K562 (cell line): Measurements from ENCODE around the gene AKAP7. TPM values are rescaled to one million over a fixed set of nuclear protein-coding genes. Genes with fewer than 3 reads are reported as not detected.

ENCODE experiments used
- ATAC-seq: fragments of 200-7000 bp; cut with Tn5 transposase; 3 replicates; pipeline ENCODE4 v1.9.1; 2020; ENCODE audit warnings: moderate library complexity
- BruUV-seq: library from RNA; stranded (reverse); fragments of 400-500 nt; replicated peaks from 2 replicates; lab custom pipeline; 2021; lab: Mats Ljungman, UMichigan
- CTCF ChIA-PET: fragments of 300-600 bp; formaldehyde crosslinking; extraction: SDS; loops from one replicate; lab custom pipeline; 2021; ENCODE audit warnings: low intra/inter-chr PET ratio; lab: Yijun Ruan, JAX
- POLR2A ChIA-PET: fragments of 300-600, 350-650 bp; sonication (Branson Sonifier 250); formaldehyde crosslinking; extraction: SDS; loops from one replicate; lab custom pipeline; 2021; ENCODE audit warnings: antibody characterized with exemption, inconsistent platforms; lab: Yijun Ruan, JAX
- DNase-seq, 4 experiments: peaks; one replicate each; pipeline versions ENCODE4 v3.0.0 to v3.0.0-alpha.2; 2011 to 2018; ENCODE audit warnings: low spot score in 3 of 4, mixed read lengths in 3 of 4; ENCODE audit errors: extremely low read depth in 1 of 4
- FAIRE-seq: peaks from 2 replicates; lab custom pipeline; 2011; peaks lifted over from hg19 to GRCh38; lab: Jason Lieb, UNC
- H2AFZ ChIP-seq: 2 replicates; pipeline ENCODE4 v1.6.0; 2011; ENCODE audit warnings: low read depth, low read length, control low read depth, inconsistent platforms
- H3K27ac ChIP-seq: fragments of 200-600 bp; 3 replicates; pipeline ENCODE4 v1.8.0; 2011; ENCODE audit warnings: low read depth, mild to moderate bottlenecking, control low read depth, inconsistent platforms, low read length, moderate library complexity, mixed read lengths; ENCODE audit errors: extremely low read depth
- H3K27me3 ChIP-seq, 2 experiments: fragments of 300-600 bp in 1 of 2; 2 replicates in 1 of 2; 3 replicates in 1 of 2; pipeline versions ENCODE4 v1.6.0 to v1.8.0; 2011; ENCODE audit warnings: inconsistent platforms in 2 of 2, low read length in 2 of 2, mild to moderate bottlenecking in 1 of 2, mixed read lengths in 1 of 2, moderate library complexity in 1 of 2; ENCODE audit not compliant: control insufficient read depth in 2 of 2, insufficient read depth in 2 of 2
- H3K36me3 ChIP-seq: fragments of 300-600 bp; 3 replicates; pipeline ENCODE4 v1.8.0; 2011; ENCODE audit warnings: mild to moderate bottlenecking, low read length, inconsistent platforms; ENCODE audit not compliant: control insufficient read depth, insufficient read depth
- H3K4me1 ChIP-seq, 2 experiments: fragments of 200-600 bp in 1 of 2; replicated peaks in 1 of 2; 2 replicates in 1 of 2; 3 replicates in 1 of 2; pipeline versions ENCODE4 v1.5.1 to v1.8.0; 2011; ENCODE audit warnings: inconsistent platforms in 2 of 2, low read length in 2 of 2, mild to moderate bottlenecking in 1 of 2, mixed read lengths in 1 of 2, moderate library complexity in 1 of 2; ENCODE audit not compliant: control insufficient read depth in 2 of 2, insufficient read depth in 2 of 2
- H3K4me2 ChIP-seq: 2 replicates; pipeline ENCODE4 v1.6.1; 2011; ENCODE audit warnings: low read length, control low read depth, inconsistent platforms, mixed read lengths; ENCODE audit not compliant: insufficient read depth
- H3K4me3 ChIP-seq: fragments of 200-600 bp; sonication (generic), shearing (Covaris generic); 2 replicates; pipeline ENCODE4 v1.5.1; 2016; ENCODE audit warnings: control low read depth, inconsistent platforms
- H3K79me2 ChIP-seq: fragments of 200-600 bp; 3 replicates; pipeline ENCODE4 v1.8.0; 2011; ENCODE audit warnings: low read length, inconsistent platforms; ENCODE audit not compliant: control insufficient read depth, insufficient read depth
- H3K9ac ChIP-seq, 2 experiments: 2 replicates each; pipeline versions ENCODE4 v1.6.0 to v1.6.1; 2011; ENCODE audit warnings: low read depth in 2 of 2, low read length in 2 of 2, control low read depth in 1 of 2, inconsistent platforms in 1 of 2, mild to moderate bottlenecking in 1 of 2, mixed read lengths in 1 of 2; ENCODE audit not compliant: insufficient read depth in 1 of 2
- H3K9me1 ChIP-seq: one replicate; pipeline ENCODE4 v1.6.0; 2011; ENCODE audit warnings: inconsistent platforms, mild to moderate bottlenecking, low read length, moderate library complexity; ENCODE audit not compliant: control insufficient read depth, insufficient read depth
- H3K9me3 ChIP-seq: replicated peaks from 2 replicates; pipeline ENCODE4 v1.5.1; 2011; ENCODE audit warnings: low read depth, low read length, inconsistent platforms; ENCODE audit not compliant: control insufficient read depth, insufficient read depth
- H4K20me1 ChIP-seq: replicated peaks from 2 replicates; pipeline ENCODE4 v1.6.1; 2011; ENCODE audit warnings: low read length, inconsistent platforms, mixed read lengths; ENCODE audit not compliant: control insufficient read depth, insufficient read depth
- BRD4 ChIP-seq: fragments of 200-600 bp; sonication (generic); IDR thresholded peaks from 2 replicates; pipeline ENCODE4 v1.6.1; 2017; ENCODE audit warnings: inconsistent platforms
- CREM ChIP-seq: IDR thresholded peaks from 2 replicates; pipeline ENCODE4 v1.6.1; 2014; ENCODE audit warnings: antibody characterized with exemption, low read depth
- DMBX1 ChIP-seq: fragments of 250-450 bp; sonication (Bioruptor Pico); IDR thresholded peaks from 2 replicates; pipeline ENCODE4 v1.8.0; 2022; ENCODE audit warnings: inconsistent platforms, mild to moderate bottlenecking, moderate library complexity, borderline replicate concordance
- EP400 ChIP-seq: fragments of 450-650 bp; IDR thresholded peaks from 2 replicates; pipeline ENCODE4 v1.6.1; 2017; ENCODE audit warnings: antibody characterized with exemption, mild to moderate bottlenecking, moderate library complexity
- MLLT1 ChIP-seq, 2 experiments: fragments of 450-650 bp; IDR thresholded peaks; 2 replicates each; pipeline ENCODE4 v1.6.1; 2016
- NFIC ChIP-seq: fragments of 450-650 bp; IDR thresholded peaks from 2 replicates; pipeline ENCODE4 v1.6.1; 2017; ENCODE audit warnings: mild to moderate bottlenecking, inconsistent platforms
- POU5F1 ChIP-seq: fragments of 150-350 bp; IDR thresholded peaks from 2 replicates; pipeline ENCODE4 v1.6.1; 2014; ENCODE audit warnings: borderline replicate concordance, low read length, low read depth, mild to moderate bottlenecking; ENCODE audit not compliant: partially characterized antibody
- SP2 ChIP-seq: IDR thresholded peaks from 2 replicates; pipeline ENCODE4 v1.6.1; 2011; ENCODE audit warnings: mild to moderate bottlenecking, low read depth, low read length, moderate library complexity; ENCODE audit not compliant: poor library complexity, severe bottlenecking; ENCODE audit errors: extremely low read depth
- VEZF1 ChIP-seq: fragments of 200-800 bp; sonication (Bioruptor generic); IDR thresholded peaks from 2 replicates; pipeline ENCODE4 v1.6.1; 2017; ENCODE audit warnings: missing genetic modification characterization, missing compliant biosample characterization
- ZEB2 ChIP-seq: fragments of 450-650 bp; IDR thresholded peaks from 2 replicates; pipeline ENCODE4 v1.6.1; 2016
- WGBS: fragments of 100-300 bp; shearing (Covaris generic); methylation state at CpG from one replicate; pipeline ENCODE4 v1.1.6; 2016; ENCODE audit warnings: low coverage, mixed read lengths; ENCODE audit not compliant: insufficient coverage; ENCODE audit errors: missing lambda C conversion rate; 5-methylcytosine and 5-hydroxymethylcytosine counted together
- in situ Hi-C: fragments of 300-500 bp; cut with MboI; formaldehyde crosslinking; loops from 4 replicates; pipeline ENCODE4 v1.15.0; 2018; ENCODE audit warnings: inconsistent platforms, mixed read lengths
- intact Hi-C: fragments of 100-400 bp; cut with micrococcal nuclease; formaldehyde crosslinking; loops from 2 replicates; pipeline ENCODE4 v1.14.2; 2022
- polyA plus RNA-seq, 8 experiments: library from polyadenylated mRNA; depleted of rRNA in 4 of 8; stranded (reverse) in 5 of 8; unstranded in 3 of 8; fragments of >200 nt; fragmentation: Nextera tagmentation in 2 of 8; fragmentation: Illumina TruSeq in 1 of 8; extraction: Ambion mirVana in 2 of 8; extraction: Trizol in 1 of 8; gene quantifications; 2 replicates each; pipeline versions ENCODE4 v1.2.1 to v1.2.3, GENCODE V29; 2011 to 2014; ENCODE audit warnings: inconsistent platforms in 1 of 8, missing spikeins in 1 of 8
- total RNA-seq, 7 experiments: library from RNA; depleted of rRNA in 6 of 7; stranded (reverse); fragments of >200 nt in 6 of 7; fragmentation: Illumina TruSeq in 2 of 7; extraction: Trizol in 2 of 7; gene quantifications; 2 replicates each; pipeline versions ENCODE4 v1.2.1 to v1.2.3, GENCODE V29; 2011 to 2021; ENCODE audit warnings: low replicate concordance in 1 of 7

The AKAP7 gene
- total and polyA plus RNA-seq, 9 of the 15 experiments (the other 6 are each of a cell fraction or from before 2014, with no cell fraction given), result 0.82 to 2.6 (median 1.6) TPM

GRCh38 chr6:131115651-131116050 is 19.6 kb upstream of the AKAP7 start:
- H3K4me1 ChIP-seq, result no peaks in the 10 kb centered on the region
- CTCF ChIA-PET, result interaction anchor here (2.8 kb wide), 1 partner anchor 230 kb away, joined by 27 read pairs; no protein-coding TSS in a partner anchor
- no peak overlapping the region for H3K27ac ChIP-seq
- H3K27me3 ChIP-seq, result no peaks in the 10 kb centered on the region
- H3K4me3 ChIP-seq, result no peak overlapping the region
- no TSS peak for BruUV-seq
- DNase-seq (no peak), ATAC-seq (no peak; the same call in 2 of the 3 replicates), FAIRE-seq (no peak)
- H3K79me2 ChIP-seq, result no peaks in the 10 kb centered on the region
- H3K9me3 ChIP-seq, result no peaks in the 10 kb centered on the region
- 8% methylated on average over 1 of the region's 1 CpG for WGBS
- no peaks in the 10 kb centered on the region for H4K20me1 ChIP-seq
- H3K9ac ChIP-seq, result no peak overlapping the region
- H3K36me3 ChIP-seq, result no peaks in the 10 kb centered on the region
- no peak overlapping the region for H3K4me2 ChIP-seq
- POLR2A ChIA-PET, result no interaction called here
- H2AFZ ChIP-seq, result peak overlapping the region; percentile 49; the same call in 1 of the 2 replicates
- intact Hi-C loops (loop anchor here (1.0 to 10.0 kb wide), 4 partner anchors 53 to 791 kb away; partner anchors contain the start of gene EPB41L2), in situ Hi-C loops (loop anchor here (10.0 kb wide), 1 partner anchor 231 kb away; no protein-coding TSS in a partner anchor)
- H3K9me1 ChIP-seq, result no peaks in the 10 kb centered on the region
- TF ChIP-seq VEZF1 (CRISPR knock-in tag) (no peak), SP2 (no peak), DMBX1 (CRISPR knock-in tag) (no peak), CREM (no peak), ZEB2 (no peak), NFIC (no peak), BRD4 (no peak), EP400 (no peak), POU5F1 (no peak), MLLT1 (IDR thresholded peaks at IDR 0.05) (no peak)
